ENCODE results near the gene APOA4. TPM values are rescaled to one million over a fixed set of nuclear protein-coding genes. Genes with fewer than 3 reads are reported as not detected.

The APOA4 gene
- total and polyA plus RNA-seq, 5 donors = 0.05 TPM; not detected in 4

GRCh38 chr11:116829525-116830183, 6.5 kb upstream of the APOA4 start, which contains the start of gene APOC3:
TSS of gene APOC3 (plus strand) at chr11:116829907. CDS start at chr11:116830583, 676 bp downstream.
- intact Hi-C loops (cut with DNase I) = no loop called here
- Histone ChIP-seq H3K4me1 (ENCODE audit: control insufficient read depth, insufficient read depth, low read length) (no peaks in the 10 kb centered on the region), H3K4me3 (ENCODE audit: low read length) (no peak within 1 kb of the TSS), H3K27me3 (ENCODE audit: control insufficient read depth, insufficient read depth) (no peaks in the 10 kb centered on the region), H3K27ac (ENCODE audit: low read length) (no peak within 1 kb of the TSS), H3K9me3 (ENCODE audit: control insufficient read depth, low read length) (no peaks in the 10 kb centered on the region)
- no peak for ATAC-seq
- no peak for DNase-seq
- 73% methylated on average over 9 of the region's 9 CpGs for WGBS

- no peak for ATAC-seq
- 63% methylated on average over 16 of the region's 16 CpGs for WGBS
- Histone ChIP-seq H3K4me3 (ENCODE audit: low read length) (no peak overlapping the region), H3K27ac (ENCODE audit: low read length) (no peak overlapping the region), H3K27me3 (ENCODE audit: control insufficient read depth, insufficient read depth) (no peaks in the 10 kb centered on the region), H3K9me3 (ENCODE audit: control insufficient read depth, low read length) (no peaks in the 10 kb centered on the region), H3K4me1 (ENCODE audit: control insufficient read depth, insufficient read depth, low read length) (no peaks in the 10 kb centered on the region)
- no peak for DNase-seq
- intact Hi-C loops (cut with DNase I) = no loop called here
Measured at GRCh38 chr11:116828632-116829524, 5.8 kb upstream of the APOA4 start.

GRCh38 chr11:116827461-116827860, 4.4 kb upstream of the APOA4 start:
- ATAC-seq (no peak), DNase-seq (no peak)
- H3K4me1 ChIP-seq (ENCODE audit: control insufficient read depth, insufficient read depth, low read length) = no peaks in the 10 kb centered on the region
- H3K9me3 ChIP-seq (ENCODE audit: control insufficient read depth, low read length) = no peaks in the 10 kb centered on the region
- H3K27ac ChIP-seq (ENCODE audit: low read length) = no peak overlapping the region
- H3K4me3 ChIP-seq (ENCODE audit: low read length) = no peak overlapping the region
- intact Hi-C loops (cut with DNase I) = no loop called here
- 94% methylated on average over 6 of the region's 6 CpGs for WGBS
- H3K27me3 ChIP-seq (ENCODE audit: control insufficient read depth, insufficient read depth) = no peaks in the 10 kb centered on the region

GRCh38 chr11:116826751-116827431, 3.8 kb upstream of the APOA4 start:
- intact Hi-C loops (cut with DNase I) = no loop called here
- Histone ChIP-seq H3K9me3 (ENCODE audit: control insufficient read depth, low read length) (no peaks in the 10 kb centered on the region), H3K27me3 (ENCODE audit: control insufficient read depth, insufficient read depth) (no peaks in the 10 kb centered on the region), H3K27ac (ENCODE audit: low read length) (no peak overlapping the region), H3K4me3 (ENCODE audit: low read length) (no peak overlapping the region), H3K4me1 (ENCODE audit: control insufficient read depth, insufficient read depth, low read length) (no peaks in the 10 kb centered on the region)
- ATAC-seq (no peak), DNase-seq (no peak)
- WGBS = 69% methylated on average over 9 of the region's 9 CpGs

GRCh38 chr11:116825854-116826750, 3.0 kb upstream of the APOA4 start:
- intact Hi-C loops (cut with DNase I) = no loop called here
- H3K4me3 ChIP-seq (ENCODE audit: low read length) = no peak overlapping the region
- no peaks in the 10 kb centered on the region for H3K9me3 ChIP-seq (ENCODE audit: control insufficient read depth, low read length)
- no peak overlapping the region for H3K27ac ChIP-seq (ENCODE audit: low read length)
- H3K4me1 ChIP-seq (ENCODE audit: control insufficient read depth, insufficient read depth, low read length) = no peaks in the 10 kb centered on the region
- no peak for DNase-seq
- ATAC-seq = no peak
- WGBS = 78% methylated on average over 22 of the region's 22 CpGs
- H3K27me3 ChIP-seq (ENCODE audit: control insufficient read depth, insufficient read depth) = no peaks in the 10 kb centered on the region

- ATAC-seq = no peak
- H3K27ac ChIP-seq (ENCODE audit: low read length) = no peak overlapping the region
- intact Hi-C loops (cut with DNase I) = no loop called here
- no peaks in the 10 kb centered on the region for H3K4me1 ChIP-seq (ENCODE audit: control insufficient read depth, insufficient read depth, low read length)
- H3K27me3 ChIP-seq (ENCODE audit: control insufficient read depth, insufficient read depth) = no peaks in the 10 kb centered on the region
- 72% methylated on average over 5 of the region's 5 CpGs for WGBS
- DNase-seq = no peak
- H3K4me3 ChIP-seq (ENCODE audit: low read length) = no peak overlapping the region
- no peaks in the 10 kb centered on the region for H3K9me3 ChIP-seq (ENCODE audit: control insufficient read depth, low read length)
Measured at GRCh38 chr11:116825434-116825833, 2.3 kb upstream of the APOA4 start.

- intact Hi-C loops (cut with DNase I) = no loop called here
- no peak for ATAC-seq
- no peaks in the 10 kb centered on the region for H3K27me3 ChIP-seq (ENCODE audit: control insufficient read depth, insufficient read depth)
- no peak for DNase-seq
- 70% methylated on average over 5 of the region's 5 CpGs for WGBS
- H3K27ac ChIP-seq (ENCODE audit: low read length) = no peak overlapping the region
- no peaks in the 10 kb centered on the region for H3K9me3 ChIP-seq (ENCODE audit: control insufficient read depth, low read length)
- no peaks in the 10 kb centered on the region for H3K4me1 ChIP-seq (ENCODE audit: control insufficient read depth, insufficient read depth, low read length)
- no peak overlapping the region for H3K4me3 ChIP-seq (ENCODE audit: low read length)
Measured at GRCh38 chr11:116822575-116822974, 529 bp downstream of the APOA4 start.

GRCh38 chr11:116821050-116821918, 1.8 kb downstream of the APOA4 start:
- Histone ChIP-seq H3K4me1 (ENCODE audit: control insufficient read depth, insufficient read depth, low read length) (no peaks in the 10 kb centered on the region), H3K27ac (ENCODE audit: low read length) (no peak overlapping the region), H3K4me3 (ENCODE audit: low read length) (no peak overlapping the region), H3K27me3 (ENCODE audit: control insufficient read depth, insufficient read depth) (no peaks in the 10 kb centered on the region), H3K9me3 (ENCODE audit: control insufficient read depth, low read length) (no peaks in the 10 kb centered on the region)
- 93% methylated on average over 51 of the region's 51 CpGs for WGBS
- ATAC-seq (no peak), DNase-seq (no peak)
- intact Hi-C loops (cut with DNase I) = no loop called here

- Histone ChIP-seq H3K4me3 (ENCODE audit: low read length) (no peak overlapping the region), H3K27me3 (ENCODE audit: control insufficient read depth, insufficient read depth) (no peaks in the 10 kb centered on the region), H3K9me3 (ENCODE audit: control insufficient read depth, low read length) (no peaks in the 10 kb centered on the region), H3K4me1 (ENCODE audit: control insufficient read depth, insufficient read depth, low read length) (no peaks in the 10 kb centered on the region), H3K27ac (ENCODE audit: low read length) (no peak overlapping the region)
- intact Hi-C loops (cut with DNase I) = no loop called here
- DNase-seq (no peak), ATAC-seq (no peak)
- WGBS = 88% methylated on average over 9 of the region's 9 CpGs
Measured at GRCh38 chr11:116819049-116819448, 4.1 kb downstream of the APOA4 start.

GRCh38 chr11:116814502-116814901, 8.6 kb downstream of the APOA4 start:
- WGBS = 73% methylated on average over 6 of the region's 6 CpGs
- Histone ChIP-seq H3K9me3 (ENCODE audit: control insufficient read depth, low read length) (no peaks in the 10 kb centered on the region), H3K4me1 (ENCODE audit: control insufficient read depth, insufficient read depth, low read length) (no peaks in the 10 kb centered on the region), H3K4me3 (ENCODE audit: low read length) (no peak overlapping the region), H3K27me3 (ENCODE audit: control insufficient read depth, insufficient read depth) (no peaks in the 10 kb centered on the region), H3K27ac (ENCODE audit: low read length) (no peak overlapping the region)
- ATAC-seq (no peak), DNase-seq (no peak)
- intact Hi-C loops (cut with DNase I) = no loop called here

Data from right cardiac atrium (tissue), 5 donors.